ENCODE results near the gene PCSK5.
"Not testable (repeated sequence)": the region's sequence is repeated elsewhere in the genome, so short reads cannot be mapped to it uniquely, and the experiment has no call there.

The PCSK5 gene

GRCh38 chr9:76020652-76021051 is 130.2 kb downstream of the PCSK5 start:
- FAIRE-seq = no peak

- FAIRE-seq = no peak
Observed at GRCh38 chr9:76022317-76022716, 131.8 kb downstream of the PCSK5 start.

- no peak for FAIRE-seq
Observed at GRCh38 chr9:76023715-76024195, 133.3 kb downstream of the PCSK5 start.

GRCh38 chr9:76025286-76025685 is 134.8 kb downstream of the PCSK5 start:
- FAIRE-seq = no peak

GRCh38 chr9:76026796-76027195 is 136.3 kb downstream of the PCSK5 start:
- no peak for FAIRE-seq

- FAIRE-seq = no peak
Observed at GRCh38 chr9:76027416-76027815, 136.9 kb downstream of the PCSK5 start.

GRCh38 chr9:76027861-76028260 is 137.4 kb downstream of the PCSK5 start:
- FAIRE-seq = no peak

- FAIRE-seq = no peak
Observed at GRCh38 chr9:76032038-76032796, 141.7 kb downstream of the PCSK5 start.

- FAIRE-seq = no peak
Observed at GRCh38 chr9:76032797-76033373, 142.4 kb downstream of the PCSK5 start.

- no peak for FAIRE-seq
Observed at GRCh38 chr9:76034049-76034448, 143.6 kb downstream of the PCSK5 start.

- no peak for FAIRE-seq
Observed at GRCh38 chr9:76036762-76037161, 146.3 kb downstream of the PCSK5 start.

- FAIRE-seq = no peak
Observed at GRCh38 chr9:76037587-76038225, 147.2 kb downstream of the PCSK5 start.

- FAIRE-seq = no peak
Observed at GRCh38 chr9:76038431-76038830, 148.0 kb downstream of the PCSK5 start.

GRCh38 chr9:76044266-76044819 is 153.9 kb downstream of the PCSK5 start:
- FAIRE-seq = no peak

- FAIRE-seq = no peak
Observed at GRCh38 chr9:76045221-76045620, 154.7 kb downstream of the PCSK5 start.

GRCh38 chr9:76049341-76049740 is 158.9 kb downstream of the PCSK5 start:
- no peak for FAIRE-seq

GRCh38 chr9:76067696-76068095 is 177.2 kb downstream of the PCSK5 start:
- no peak for FAIRE-seq

GRCh38 chr9:76077537-76077936 is 187.1 kb downstream of the PCSK5 start:
- no peak for FAIRE-seq

- not testable (repeated sequence) for FAIRE-seq
Observed at GRCh38 chr9:76081281-76081680, 190.8 kb downstream of the PCSK5 start.

GRCh38 chr9:76082057-76082456 is 191.6 kb downstream of the PCSK5 start:
- no peak for FAIRE-seq

GRCh38 chr9:76085596-76085995 is 195.1 kb downstream of the PCSK5 start:
- no peak for FAIRE-seq

GRCh38 chr9:76086539-76086938 is 196.1 kb downstream of the PCSK5 start:
- no peak for FAIRE-seq

- no peak for FAIRE-seq
Observed at GRCh38 chr9:76087976-76088375, 197.5 kb downstream of the PCSK5 start.

GRCh38 chr9:76090330-76090729 is 199.9 kb downstream of the PCSK5 start:
- FAIRE-seq = no peak
